WTC11 (cell line): ENCODE measurements around the gene C6orf136. TPM values are rescaled to one million over a fixed set of nuclear protein-coding genes. Genes with fewer than 3 reads are reported as not detected.

Experiments used
- ATAC-seq: fragments of 200-7000 bp; cut with Tn5 transposase; 2 replicates; pipeline ENCODE4 v1.10.0; 2021; ENCODE audit warnings: mild to moderate bottlenecking, moderate library complexity
- CTCF ChIA-PET: fragments of 300-600 bp; sonication (Branson Sonifier 250); formaldehyde crosslinking; loops from one replicate; lab custom pipeline; 2021; ENCODE audit warnings: antibody characterized with exemption; lab: Charles Lee
- POLR2A ChIA-PET: fragments of 350-600 bp; sonication (Branson Sonifier 250); formaldehyde crosslinking; loops from one replicate; lab custom pipeline; 2021; ENCODE audit warnings: antibody characterized with exemption; lab: Charles Lee
- DNase-seq: peaks from one replicate; pipeline ENCODE4 v3.0.0; 2021; ENCODE audit warnings: low spot score
- H3K27ac Mint-ChIP-seq: 2 replicates; pipeline ENCODE4 v1.8.0; 2021; ENCODE audit warnings: mixed read lengths
- H3K27me3 Mint-ChIP-seq: 2 replicates; pipeline ENCODE4 v1.8.0; 2021; ENCODE audit warnings: low read depth, mild to moderate bottlenecking, moderate library complexity, mixed read lengths
- H3K36me3 Mint-ChIP-seq: 2 replicates; pipeline ENCODE4 v1.8.0; 2021; ENCODE audit warnings: mixed read lengths
- H3K4me1 Mint-ChIP-seq: 2 replicates; pipeline ENCODE4 v1.8.0; 2022; ENCODE audit warnings: mixed read lengths
- H3K4me3 Mint-ChIP-seq: 2 replicates; pipeline ENCODE4 v1.8.0; 2021; ENCODE audit warnings: mild to moderate bottlenecking, moderate library complexity, mixed read lengths
- H3K9me3 Mint-ChIP-seq: 2 replicates; pipeline ENCODE4 v1.8.0; 2021; ENCODE audit warnings: mixed read lengths
- CREB1 ChIP-seq: sonication (generic); formaldehyde crosslinking; IDR thresholded peaks from 2 replicates; pipeline ENCODE4 v1.8.0; 2023; ENCODE audit warnings: mild to moderate bottlenecking, missing genetic modification reagents
- FOXJ3 ChIP-seq: sonication (generic); formaldehyde crosslinking; IDR thresholded peaks from 2 replicates; pipeline ENCODE4 v1.9.0; 2021; ENCODE audit warnings: missing genetic modification reagents, mild to moderate bottlenecking, borderline replicate concordance
- MXD4 ChIP-seq: fragments of 250-450 bp; sonication (Bioruptor Pico); IDR thresholded peaks from 2 replicates; pipeline ENCODE4 v1.8.0; 2021; ENCODE audit warnings: mild to moderate bottlenecking, moderate library complexity, borderline replicate concordance
- MYBL2 ChIP-seq: sonication (generic); formaldehyde crosslinking; IDR thresholded peaks from 2 replicates; pipeline ENCODE4 v1.8.1; 2023; ENCODE audit warnings: mild to moderate bottlenecking, moderate library complexity, missing genetic modification reagents
- SP1 ChIP-seq: sonication (generic); formaldehyde crosslinking; conservative IDR thresholded peaks from 2 replicates; pipeline ENCODE4 v1.8.1; 2022; ENCODE audit warnings: missing genetic modification reagents
- TEAD4 ChIP-seq: sonication (generic); formaldehyde crosslinking; IDR thresholded peaks from 2 replicates; pipeline ENCODE4 v1.8.0; 2022; ENCODE audit warnings: mild to moderate bottlenecking, missing genetic modification reagents
- ZNF219 ChIP-seq: sonication (generic); formaldehyde crosslinking; IDR thresholded peaks from 2 replicates; pipeline ENCODE4 v1.8.0; 2023; ENCODE audit warnings: missing genetic modification reagents, mild to moderate bottlenecking, borderline replicate concordance
- ZNF416 ChIP-seq: fragments of 250-450 bp; sonication (Bioruptor Pico); IDR thresholded peaks from 2 replicates; pipeline ENCODE4 v1.9.0; 2021; ENCODE audit warnings: mild to moderate bottlenecking, inconsistent platforms
- ZNF423 ChIP-seq: fragments of 250-450 bp; sonication (Bioruptor Pico); IDR thresholded peaks from 2 replicates; pipeline ENCODE4 v2.1.2; 2022; ENCODE audit warnings: mild to moderate bottlenecking, moderate library complexity
- total RNA-seq: library from RNA; stranded (reverse); gene quantifications from 3 replicates; pipeline ENCODE4 v1.2.3, GENCODE V29; 2021
- TF ChIP-seq, protein P1 (sequence below): sonication (generic); formaldehyde crosslinking; IDR thresholded peaks from 2 replicates; pipeline ENCODE4 v1.8.1; 2022; ENCODE audit warnings: low read depth, mild to moderate bottlenecking, moderate library complexity, missing genetic modification reagents, borderline replicate concordance
- TF ChIP-seq, protein P2 (sequence below): sonication (generic); formaldehyde crosslinking; IDR thresholded peaks from 2 replicates; pipeline ENCODE4 v1.8.1; 2022; ENCODE audit warnings: low read depth, missing genetic modification reagents, borderline replicate concordance
- TF ChIP-seq, protein P3 (sequence below): sonication (generic); formaldehyde crosslinking; IDR thresholded peaks from 2 replicates; pipeline ENCODE4 v1.8.0; 2022; ENCODE audit warnings: mild to moderate bottlenecking, missing genetic modification reagents
- TF ChIP-seq, protein P4 (sequence below): sonication (generic); formaldehyde crosslinking; IDR thresholded peaks from 2 replicates; pipeline ENCODE4 v1.8.1; 2023; ENCODE audit warnings: mild to moderate bottlenecking, missing genetic modification reagents, borderline replicate concordance
- TF ChIP-seq, protein P5 (sequence below): sonication (generic); formaldehyde crosslinking; IDR thresholded peaks from 2 replicates; pipeline ENCODE4 v1.8.0; 2023; ENCODE audit warnings: missing genetic modification reagents
- TF ChIP-seq, protein P6 (sequence below): sonication (generic); formaldehyde crosslinking; IDR thresholded peaks from 2 replicates; pipeline ENCODE4 v1.8.0; 2022; ENCODE audit warnings: mild to moderate bottlenecking, missing genetic modification reagents
- TF ChIP-seq, protein P7 (sequence below): sonication (generic); formaldehyde crosslinking; IDR thresholded peaks from 2 replicates; pipeline ENCODE4 v1.8.1; 2023; ENCODE audit warnings: mild to moderate bottlenecking, missing genetic modification reagents, moderate library complexity

The C6orf136 gene
- total RNA-seq, 1 experiment from 2014 or later, result 26.5 TPM

DNA sequence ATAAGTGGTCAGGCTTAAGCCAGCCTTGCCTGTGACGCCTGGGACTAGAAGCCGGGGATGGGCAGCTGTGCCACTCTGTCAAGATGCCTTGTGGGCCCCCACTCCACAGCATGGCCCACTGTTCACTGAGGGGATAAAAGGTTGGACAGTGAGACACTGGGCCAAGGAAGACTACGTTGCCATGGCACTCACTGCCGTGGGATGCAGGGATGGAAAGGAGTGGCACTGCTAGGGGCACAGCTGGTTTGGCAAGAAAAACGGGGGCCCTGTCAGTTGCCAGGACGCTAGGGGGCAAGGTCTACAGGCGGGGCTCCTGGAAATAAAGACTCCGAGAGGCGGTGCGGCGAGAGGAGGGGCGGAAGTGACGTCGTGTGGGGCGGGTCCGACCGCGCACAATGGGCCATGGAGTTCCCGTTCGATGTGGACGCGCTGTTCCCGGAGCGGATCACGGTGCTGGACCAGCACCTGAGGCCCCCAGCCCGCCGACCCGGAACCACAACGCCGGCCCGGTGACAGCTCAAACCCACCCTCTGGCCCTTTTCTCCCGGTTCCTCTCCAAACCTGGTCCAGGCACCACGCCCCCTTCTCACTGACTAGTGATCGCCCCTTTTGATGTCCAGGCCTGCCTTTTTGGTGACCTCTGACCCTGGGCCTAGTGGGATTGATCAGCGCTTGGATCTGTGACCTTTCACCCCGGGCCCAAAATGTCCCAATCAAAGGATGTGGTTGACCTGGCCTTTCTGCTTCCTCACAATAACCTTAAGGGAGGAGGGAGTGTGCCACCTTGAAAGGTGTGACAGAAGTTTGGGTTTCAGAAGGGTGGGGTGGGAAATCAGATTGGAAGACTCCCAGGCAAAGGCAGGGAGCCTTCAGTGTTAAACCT lies 20.2 kb upstream of the C6orf136 start, which contains the start of gene ATAT1 (continued):
- peak; percentile 75 for TF ChIP-seq SP1 (CRISPR knock-in tag)
- no peak for TF ChIP-seq MXD4 (CRISPR knock-in tag)
- TF ChIP-seq, protein P1, sequence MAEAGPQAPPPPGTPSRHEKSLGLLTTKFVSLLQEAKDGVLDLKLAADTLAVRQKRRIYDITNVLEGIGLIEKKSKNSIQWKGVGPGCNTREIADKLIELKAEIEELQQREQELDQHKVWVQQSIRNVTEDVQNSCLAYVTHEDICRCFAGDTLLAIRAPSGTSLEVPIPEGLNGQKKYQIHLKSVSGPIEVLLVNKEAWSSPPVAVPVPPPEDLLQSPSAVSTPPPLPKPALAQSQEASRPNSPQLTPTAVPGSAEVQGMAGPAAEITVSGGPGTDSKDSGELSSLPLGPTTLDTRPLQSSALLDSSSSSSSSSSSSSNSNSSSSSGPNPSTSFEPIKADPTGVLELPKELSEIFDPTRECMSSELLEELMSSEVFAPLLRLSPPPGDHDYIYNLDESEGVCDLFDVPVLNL (CRISPR knock-in tag), result no peak
- TF ChIP-seq, protein P2, sequence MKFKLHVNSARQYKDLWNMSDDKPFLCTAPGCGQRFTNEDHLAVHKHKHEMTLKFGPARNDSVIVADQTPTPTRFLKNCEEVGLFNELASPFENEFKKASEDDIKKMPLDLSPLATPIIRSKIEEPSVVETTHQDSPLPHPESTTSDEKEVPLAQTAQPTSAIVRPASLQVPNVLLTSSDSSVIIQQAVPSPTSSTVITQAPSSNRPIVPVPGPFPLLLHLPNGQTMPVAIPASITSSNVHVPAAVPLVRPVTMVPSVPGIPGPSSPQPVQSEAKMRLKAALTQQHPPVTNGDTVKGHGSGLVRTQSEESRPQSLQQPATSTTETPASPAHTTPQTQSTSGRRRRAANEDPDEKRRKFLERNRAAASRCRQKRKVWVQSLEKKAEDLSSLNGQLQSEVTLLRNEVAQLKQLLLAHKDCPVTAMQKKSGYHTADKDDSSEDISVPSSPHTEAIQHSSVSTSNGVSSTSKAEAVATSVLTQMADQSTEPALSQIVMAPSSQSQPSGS (CRISPR knock-in tag), result no peak
- no peak for TF ChIP-seq TEAD4
- TF ChIP-seq, protein P3, sequence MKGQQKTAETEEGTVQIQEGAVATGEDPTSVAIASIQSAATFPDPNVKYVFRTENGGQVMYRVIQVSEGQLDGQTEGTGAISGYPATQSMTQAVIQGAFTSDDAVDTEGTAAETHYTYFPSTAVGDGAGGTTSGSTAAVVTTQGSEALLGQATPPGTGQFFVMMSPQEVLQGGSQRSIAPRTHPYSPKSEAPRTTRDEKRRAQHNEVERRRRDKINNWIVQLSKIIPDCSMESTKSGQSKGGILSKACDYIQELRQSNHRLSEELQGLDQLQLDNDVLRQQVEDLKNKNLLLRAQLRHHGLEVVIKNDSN, result no peak
- 0 out of 2 replicates have a peak, but pooled peaks have one; percentile 21 for TF ChIP-seq ZNF416 (CRISPR knock-in tag)
- no peak for TF ChIP-seq MYBL2
- TF ChIP-seq, protein P4, sequence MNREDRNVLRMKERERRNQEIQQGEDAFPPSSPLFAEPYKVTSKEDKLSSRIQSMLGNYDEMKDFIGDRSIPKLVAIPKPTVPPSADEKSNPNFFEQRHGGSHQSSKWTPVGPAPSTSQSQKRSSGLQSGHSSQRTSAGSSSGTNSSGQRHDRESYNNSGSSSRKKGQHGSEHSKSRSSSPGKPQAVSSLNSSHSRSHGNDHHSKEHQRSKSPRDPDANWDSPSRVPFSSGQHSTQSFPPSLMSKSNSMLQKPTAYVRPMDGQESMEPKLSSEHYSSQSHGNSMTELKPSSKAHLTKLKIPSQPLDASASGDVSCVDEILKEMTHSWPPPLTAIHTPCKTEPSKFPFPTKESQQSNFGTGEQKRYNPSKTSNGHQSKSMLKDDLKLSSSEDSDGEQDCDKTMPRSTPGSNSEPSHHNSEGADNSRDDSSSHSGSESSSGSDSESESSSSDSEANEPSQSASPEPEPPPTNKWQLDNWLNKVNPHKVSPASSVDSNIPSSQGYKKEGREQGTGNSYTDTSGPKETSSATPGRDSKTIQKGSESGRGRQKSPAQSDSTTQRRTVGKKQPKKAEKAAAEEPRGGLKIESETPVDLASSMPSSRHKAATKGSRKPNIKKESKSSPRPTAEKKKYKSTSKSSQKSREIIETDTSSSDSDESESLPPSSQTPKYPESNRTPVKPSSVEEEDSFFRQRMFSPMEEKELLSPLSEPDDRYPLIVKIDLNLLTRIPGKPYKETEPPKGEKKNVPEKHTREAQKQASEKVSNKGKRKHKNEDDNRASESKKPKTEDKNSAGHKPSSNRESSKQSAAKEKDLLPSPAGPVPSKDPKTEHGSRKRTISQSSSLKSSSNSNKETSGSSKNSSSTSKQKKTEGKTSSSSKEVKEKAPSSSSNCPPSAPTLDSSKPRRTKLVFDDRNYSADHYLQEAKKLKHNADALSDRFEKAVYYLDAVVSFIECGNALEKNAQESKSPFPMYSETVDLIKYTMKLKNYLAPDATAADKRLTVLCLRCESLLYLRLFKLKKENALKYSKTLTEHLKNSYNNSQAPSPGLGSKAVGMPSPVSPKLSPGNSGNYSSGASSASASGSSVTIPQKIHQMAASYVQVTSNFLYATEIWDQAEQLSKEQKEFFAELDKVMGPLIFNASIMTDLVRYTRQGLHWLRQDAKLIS (CRISPR knock-in tag), result no peak
- TF ChIP-seq ZNF423, result no peak
- TF ChIP-seq, protein P5, sequence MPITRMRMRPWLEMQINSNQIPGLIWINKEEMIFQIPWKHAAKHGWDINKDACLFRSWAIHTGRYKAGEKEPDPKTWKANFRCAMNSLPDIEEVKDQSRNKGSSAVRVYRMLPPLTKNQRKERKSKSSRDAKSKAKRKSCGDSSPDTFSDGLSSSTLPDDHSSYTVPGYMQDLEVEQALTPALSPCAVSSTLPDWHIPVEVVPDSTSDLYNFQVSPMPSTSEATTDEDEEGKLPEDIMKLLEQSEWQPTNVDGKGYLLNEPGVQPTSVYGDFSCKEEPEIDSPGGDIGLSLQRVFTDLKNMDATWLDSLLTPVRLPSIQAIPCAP (CRISPR knock-in tag), result no peak

DNA sequence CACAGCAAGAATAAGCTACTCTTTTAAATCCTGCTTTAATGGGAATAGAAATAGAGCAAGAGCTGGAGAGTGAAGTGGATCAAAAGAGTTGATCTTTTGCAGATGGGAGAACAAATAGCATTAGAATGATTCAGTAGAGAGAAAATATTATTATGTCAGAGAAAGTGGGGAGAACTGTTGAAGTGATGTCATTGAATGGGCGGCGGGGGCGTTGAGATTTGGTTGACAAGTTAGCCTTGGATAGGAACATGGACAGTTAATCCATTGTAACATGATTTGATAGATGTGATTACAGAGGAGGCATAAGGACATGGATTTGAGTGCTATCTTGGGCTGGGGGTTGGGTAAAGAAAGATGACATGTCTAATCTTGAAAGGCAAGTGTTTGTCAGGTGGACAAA lies 11.1 kb upstream of the C6orf136 start:
- TF ChIP-seq ZNF219 (CRISPR knock-in tag), result no peak
- TF ChIP-seq, protein P5 (CRISPR knock-in tag), result no peak
- TF ChIP-seq FOXJ3, result no peak
- TF ChIP-seq, protein P6, sequence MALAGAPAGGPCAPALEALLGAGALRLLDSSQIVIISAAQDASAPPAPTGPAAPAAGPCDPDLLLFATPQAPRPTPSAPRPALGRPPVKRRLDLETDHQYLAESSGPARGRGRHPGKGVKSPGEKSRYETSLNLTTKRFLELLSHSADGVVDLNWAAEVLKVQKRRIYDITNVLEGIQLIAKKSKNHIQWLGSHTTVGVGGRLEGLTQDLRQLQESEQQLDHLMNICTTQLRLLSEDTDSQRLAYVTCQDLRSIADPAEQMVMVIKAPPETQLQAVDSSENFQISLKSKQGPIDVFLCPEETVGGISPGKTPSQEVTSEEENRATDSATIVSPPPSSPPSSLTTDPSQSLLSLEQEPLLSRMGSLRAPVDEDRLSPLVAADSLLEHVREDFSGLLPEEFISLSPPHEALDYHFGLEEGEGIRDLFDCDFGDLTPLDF (CRISPR knock-in tag), result no peak
- no peak for TF ChIP-seq CREB1 (CRISPR knock-in tag)
- TF ChIP-seq, protein P7, sequence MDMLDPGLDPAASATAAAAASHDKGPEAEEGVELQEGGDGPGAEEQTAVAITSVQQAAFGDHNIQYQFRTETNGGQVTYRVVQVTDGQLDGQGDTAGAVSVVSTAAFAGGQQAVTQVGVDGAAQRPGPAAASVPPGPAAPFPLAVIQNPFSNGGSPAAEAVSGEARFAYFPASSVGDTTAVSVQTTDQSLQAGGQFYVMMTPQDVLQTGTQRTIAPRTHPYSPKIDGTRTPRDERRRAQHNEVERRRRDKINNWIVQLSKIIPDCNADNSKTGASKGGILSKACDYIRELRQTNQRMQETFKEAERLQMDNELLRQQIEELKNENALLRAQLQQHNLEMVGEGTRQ (CRISPR knock-in tag), result no peak
- TF ChIP-seq, protein P1 (CRISPR knock-in tag), result no peak
- Mint-ChIP-seq H3K27me3 (no peaks in the 10 kb centered on the region), H3K9me3 (no peaks in the 10 kb centered on the region; the same call in 1 of the 2 replicates), H3K4me1 (no peaks in the 10 kb centered on the region), H3K36me3 (peaks cover 43% of the 10 kb centered on the region), H3K27ac (no peak overlapping the region), H3K4me3 (no peak overlapping the region)
- CTCF ChIA-PET, result no interaction called here
- ATAC-seq, result no peak
- POLR2A ChIA-PET, result interaction anchor here (0.7 kb wide), 1 partner anchor 9 kb away, joined by 3 read pairs; no protein-coding TSS in a partner anchor
- DNase-seq, result no peak
